RWPE2 (cell line): Measurements from ENCODE around the gene NDUFA11.

Experiments used
- ATAC-seq: fragments of 200-7000 bp; cut with Tn5 transposase; 3 replicates; pipeline ENCODE4 v1.9.1; 2021; ENCODE audit warnings: low read depth
- DNase-seq: peaks from one replicate; pipeline ENCODE4 v3.0.0-alpha.2; 2020; ENCODE audit warnings: low spot score
- H3K27ac ChIP-seq: fragments of 450-650 bp; 2 replicates; pipeline ENCODE4 v1.5.1; 2017; ENCODE audit warnings: mild to moderate bottlenecking; ENCODE audit not compliant: poor library complexity, severe bottlenecking
- H3K27me3 ChIP-seq: fragments of 250-450 bp; sonication (Bioruptor Pico); 2 replicates; pipeline ENCODE4 v1.5.1; 2021; ENCODE audit warnings: mild to moderate bottlenecking, moderate library complexity; ENCODE audit not compliant: insufficient read depth, poor library complexity, severe bottlenecking
- H3K36me3 ChIP-seq: fragments of 250-450 bp; sonication (Bioruptor Pico); 2 replicates; pipeline ENCODE4 v1.5.1; 2020; ENCODE audit warnings: low read depth, mild to moderate bottlenecking, moderate library complexity
- H3K4me1 ChIP-seq: fragments of 250-450 bp; sonication (Bioruptor Pico); 2 replicates; pipeline ENCODE4 v1.5.1; 2021; ENCODE audit warnings: mild to moderate bottlenecking, moderate library complexity; ENCODE audit not compliant: insufficient read depth, poor library complexity, severe bottlenecking
- H3K4me3 ChIP-seq: fragments of 250-450 bp; sonication (Bioruptor Pico); 2 replicates; pipeline ENCODE4 v1.5.1; 2021; ENCODE audit warnings: mild to moderate bottlenecking, moderate library complexity; ENCODE audit not compliant: severe bottlenecking
- H3K9me3 ChIP-seq: fragments of 250-450 bp; sonication (Bioruptor Pico); 2 replicates; pipeline ENCODE4 v1.5.1; 2021; ENCODE audit warnings: mild to moderate bottlenecking, moderate library complexity; ENCODE audit not compliant: severe bottlenecking
- TF ChIP-seq, protein P1 (sequence below): fragments of 450-650 bp; IDR thresholded peaks from one replicate; pipeline ENCODE4 v1.5.1; 2017; ENCODE audit warnings: mild to moderate bottlenecking, moderate library complexity; ENCODE audit not compliant: poor library complexity, severe bottlenecking

Gene NDUFA11

DNA sequence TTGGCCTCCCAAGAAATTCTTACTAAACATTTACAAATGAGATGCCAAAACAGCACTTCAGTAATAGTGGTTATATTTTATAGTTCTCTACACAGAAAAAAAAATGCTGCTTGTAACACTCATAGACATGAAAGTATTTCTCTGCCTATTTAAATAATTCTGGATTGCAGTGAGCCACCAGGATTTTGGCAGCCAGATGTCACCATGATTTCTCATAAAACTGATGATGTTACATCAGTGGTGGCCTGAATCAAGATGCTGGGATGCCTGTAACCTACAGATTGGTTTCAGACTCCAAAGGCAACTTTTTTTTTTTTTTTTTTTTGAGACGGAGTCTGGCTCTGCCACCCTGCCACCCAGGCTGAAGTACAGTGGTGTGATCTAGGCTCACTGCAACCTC lies 7.8 kb upstream of the NDUFA11 start:
- no peak overlapping the region for H3K4me3 ChIP-seq
- H3K9me3 ChIP-seq: no peaks in the 10 kb centered on the region
- TF ChIP-seq, protein P1, sequence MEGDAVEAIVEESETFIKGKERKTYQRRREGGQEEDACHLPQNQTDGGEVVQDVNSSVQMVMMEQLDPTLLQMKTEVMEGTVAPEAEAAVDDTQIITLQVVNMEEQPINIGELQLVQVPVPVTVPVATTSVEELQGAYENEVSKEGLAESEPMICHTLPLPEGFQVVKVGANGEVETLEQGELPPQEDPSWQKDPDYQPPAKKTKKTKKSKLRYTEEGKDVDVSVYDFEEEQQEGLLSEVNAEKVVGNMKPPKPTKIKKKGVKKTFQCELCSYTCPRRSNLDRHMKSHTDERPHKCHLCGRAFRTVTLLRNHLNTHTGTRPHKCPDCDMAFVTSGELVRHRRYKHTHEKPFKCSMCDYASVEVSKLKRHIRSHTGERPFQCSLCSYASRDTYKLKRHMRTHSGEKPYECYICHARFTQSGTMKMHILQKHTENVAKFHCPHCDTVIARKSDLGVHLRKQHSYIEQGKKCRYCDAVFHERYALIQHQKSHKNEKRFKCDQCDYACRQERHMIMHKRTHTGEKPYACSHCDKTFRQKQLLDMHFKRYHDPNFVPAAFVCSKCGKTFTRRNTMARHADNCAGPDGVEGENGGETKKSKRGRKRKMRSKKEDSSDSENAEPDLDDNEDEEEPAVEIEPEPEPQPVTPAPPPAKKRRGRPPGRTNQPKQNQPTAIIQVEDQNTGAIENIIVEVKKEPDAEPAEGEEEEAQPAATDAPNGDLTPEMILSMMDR: no peak
- peaks cover 22% of the 10 kb centered on the region for H3K4me1 ChIP-seq
- H3K36me3 ChIP-seq: no peaks in the 10 kb centered on the region
- no peak overlapping the region for H3K27ac ChIP-seq
- DNase-seq (no peak), ATAC-seq (no peak)
- no peaks in the 10 kb centered on the region for H3K27me3 ChIP-seq

- Histone ChIP-seq H3K4me1 (peaks cover 22% of the 10 kb centered on the region), H3K36me3 (no peaks in the 10 kb centered on the region)
These were observed 7.0 kb upstream of the NDUFA11 start for GRCh38 chr19:5910638-5910907.

GRCh38 chr19:5908773-5909442 lies 5.3 kb upstream of the NDUFA11 start:
- H3K36me3 ChIP-seq: no peaks in the 10 kb centered on the region
- TF ChIP-seq, protein P1: no peak
- H3K9me3 ChIP-seq: no peaks in the 10 kb centered on the region
- H3K4me1 ChIP-seq: peaks cover 15% of the 10 kb centered on the region
- H3K27me3 ChIP-seq: no peaks in the 10 kb centered on the region
- ATAC-seq: no peak
- H3K27ac ChIP-seq: peak overlapping the region; percentile 45
- H3K4me3 ChIP-seq: no peak overlapping the region
- no peak for DNase-seq

More at GRCh38 chr19:5910638-5910907, 7.0 kb upstream of the NDUFA11 start:
- TF ChIP-seq, protein P1: no peak
- DNase-seq (no peak), ATAC-seq (no peak)
- H3K27me3 ChIP-seq: no peaks in the 10 kb centered on the region
- H3K27ac ChIP-seq: peak overlapping the region; percentile 45
- H3K4me3 ChIP-seq: no peak overlapping the region
- no peaks in the 10 kb centered on the region for H3K9me3 ChIP-seq

DNA sequence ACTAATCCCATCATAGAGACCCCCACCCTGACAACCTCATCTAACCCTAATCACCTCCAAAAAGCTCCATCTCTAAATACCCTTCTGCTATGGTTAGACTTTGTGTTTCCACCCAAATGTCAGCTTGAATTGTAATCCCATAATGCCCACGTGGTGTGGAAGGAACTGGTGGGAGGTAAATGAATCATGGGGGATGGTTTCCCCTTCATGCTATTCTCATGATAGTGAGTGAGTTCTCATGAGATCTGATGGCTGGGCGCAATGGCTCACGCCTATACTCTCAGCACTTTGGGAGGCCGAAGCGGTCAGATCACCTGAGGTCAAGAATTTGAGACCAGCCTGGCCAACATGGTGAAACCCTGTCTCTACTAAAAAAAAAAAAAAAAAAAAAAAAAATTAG lies 3.7 kb upstream of the NDUFA11 start:
- no peaks in the 10 kb centered on the region for H3K9me3 ChIP-seq
- TF ChIP-seq, protein P1: no peak
- H3K36me3 ChIP-seq: peaks cover 3% of the 10 kb centered on the region
- DNase-seq (no peak), ATAC-seq (no peak)
- H3K4me3 ChIP-seq: no peak overlapping the region
- H3K27me3 ChIP-seq: no peaks in the 10 kb centered on the region
- H3K4me1 ChIP-seq: peaks cover 16% of the 10 kb centered on the region
- H3K27ac ChIP-seq: no peak overlapping the region

DNA sequence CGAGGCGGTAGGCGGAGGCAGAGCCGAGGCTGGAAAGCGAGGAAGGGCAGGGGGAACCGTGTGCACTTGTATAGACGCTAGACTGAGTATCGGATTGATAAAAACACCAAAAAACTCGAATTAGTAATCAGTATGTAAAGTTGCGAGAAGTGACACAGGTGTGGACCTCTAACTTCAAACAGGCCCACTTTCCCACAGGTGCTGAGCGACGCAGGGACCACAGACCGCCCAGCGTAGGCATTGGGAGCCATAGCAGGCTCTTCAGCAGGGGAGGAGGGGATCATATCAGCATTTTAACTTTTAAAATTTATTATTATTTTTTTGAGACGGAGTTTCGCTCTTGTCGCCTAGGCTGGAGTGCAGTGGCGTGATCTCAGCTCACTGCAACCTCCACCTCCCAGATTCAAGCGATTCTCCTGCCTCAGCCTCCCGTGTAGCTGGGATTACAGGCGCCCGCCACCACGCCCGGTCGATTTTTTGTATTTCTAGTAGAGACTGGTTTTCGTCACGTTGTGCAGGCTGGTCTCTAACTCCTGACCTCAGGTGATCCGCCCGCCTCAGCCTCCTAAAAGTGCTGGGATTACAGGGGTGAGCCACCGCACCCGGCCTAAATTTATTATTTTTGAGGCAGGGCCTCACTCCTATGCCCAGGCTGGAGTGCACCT lies 1.7 kb upstream of the NDUFA11 start:
- no peak for DNase-seq
- Histone ChIP-seq H3K4me3 (peak overlapping the region; percentile 58), H3K9me3 (no peaks in the 10 kb centered on the region)

More for the DNA sequence above, 1.7 kb upstream of the NDUFA11 start:
- peaks cover 10% of the 10 kb centered on the region for H3K4me1 ChIP-seq
- no peaks in the 10 kb centered on the region for H3K27me3 ChIP-seq
- peak overlapping the region; percentile 4 for H3K27ac ChIP-seq
- TF ChIP-seq, protein P1: no peak
- no peak for ATAC-seq
- H3K36me3 ChIP-seq: peaks cover 11% of the 10 kb centered on the region
